Keratinocyte (primary cell): ENCODE measurements around the gene ZNF680. TPM values are rescaled to one million over a fixed set of nuclear protein-coding genes. Genes with fewer than 3 reads are reported as not detected.
A peak's percentile ranks its signal among the peaks of the same experiment; 100 is the strongest.
"Not testable (repeated sequence)": the region's sequence is repeated elsewhere in the genome, so short reads cannot be mapped to it uniquely, and the experiment has no call there.

ENCODE experiments used
- DNase-seq: peaks from one replicate; pipeline ENCODE4 v3.0.0-alpha.2; 2011; ENCODE audit warnings: low read depth, missing footprints, low spot score
- FAIRE-seq: peaks from 2 replicates; lab custom pipeline; 2011; peaks lifted over from hg19 to GRCh38; lab: Jason Lieb, UNC
- H2AFZ ChIP-seq: 2 replicates; pipeline ENCODE4 v1.6.0; 2012; ENCODE audit warnings: low read length, control low read depth, inconsistent platforms; ENCODE audit not compliant: control insufficient read depth
- H3K27ac ChIP-seq: 2 replicates; pipeline ENCODE4 v1.5.1; 2011; ENCODE audit warnings: low read length; ENCODE audit not compliant: control insufficient read depth, insufficient read depth
- H3K27me3 ChIP-seq: 3 replicates; pipeline ENCODE4 v1.6.0; 2011; ENCODE audit warnings: low read length; ENCODE audit not compliant: control insufficient read depth, insufficient read depth; ENCODE audit errors: extremely low read depth
- H3K36me3 ChIP-seq, 2 experiments: 2 replicates in 1 of 2; 3 replicates in 1 of 2; pipeline ENCODE4 v1.5.1; 2011; ENCODE audit warnings: low read length in 2 of 2, mild to moderate bottlenecking in 1 of 2; ENCODE audit not compliant: control insufficient read depth in 2 of 2, insufficient read depth in 2 of 2; ENCODE audit errors: extremely low read depth in 1 of 2
- H3K4me1 ChIP-seq: 3 replicates; pipeline ENCODE4 v1.5.1; 2011; ENCODE audit warnings: low read length; ENCODE audit not compliant: control insufficient read depth, insufficient read depth; ENCODE audit errors: extremely low read depth
- H3K4me2 ChIP-seq: 3 replicates; pipeline ENCODE4 v1.6.0; 2011; ENCODE audit warnings: low read depth, low read length; ENCODE audit not compliant: control insufficient read depth, insufficient read depth; ENCODE audit errors: extremely low read depth
- H3K4me3 ChIP-seq, 3 experiments: fragments of 200-600 bp in 1 of 3; sonication (generic) in 1 of 3; 2 replicates in 2 of 3; 3 replicates in 1 of 3; pipeline ENCODE4 v1.5.1; 2011 to 2016; ENCODE audit warnings: low read length in 3 of 3, mild to moderate bottlenecking in 3 of 3, control low read depth in 2 of 3, inconsistent platforms in 1 of 3, low read depth in 1 of 3, mixed read lengths in 1 of 3, mixed run types in 1 of 3, moderate library complexity in 1 of 3; ENCODE audit not compliant: control insufficient read depth in 2 of 3, insufficient read depth in 2 of 3; ENCODE audit errors: extremely low read depth in 1 of 3
- H3K79me2 ChIP-seq: 2 replicates; pipeline ENCODE4 v1.6.0; 2012; ENCODE audit warnings: low read length; ENCODE audit not compliant: control insufficient read depth, insufficient read depth
- H3K9ac ChIP-seq: 3 replicates; pipeline ENCODE4 v1.6.0; 2011; ENCODE audit warnings: low read length; ENCODE audit not compliant: control insufficient read depth, insufficient read depth; ENCODE audit errors: extremely low read depth
- H3K9me1 ChIP-seq: 3 replicates; pipeline ENCODE4 v1.6.0; 2011; ENCODE audit warnings: low read length; ENCODE audit not compliant: control insufficient read depth, insufficient read depth; ENCODE audit errors: extremely low read depth
- H3K9me3 ChIP-seq: 2 replicates; pipeline ENCODE4 v1.5.1; 2012; ENCODE audit warnings: low read depth, low read length; ENCODE audit not compliant: control insufficient read depth
- H4K20me1 ChIP-seq: 3 replicates; pipeline ENCODE4 v1.6.0; 2011; ENCODE audit warnings: low read length; ENCODE audit not compliant: control insufficient read depth, insufficient read depth; ENCODE audit errors: extremely low read depth
- CTCF ChIP-seq, 3 experiments: IDR thresholded peaks in 1 of 3; conservative IDR thresholded peaks in 1 of 3; optimal IDR thresholded peaks in 1 of 3; 2 replicates in 2 of 3; 3 replicates in 1 of 3; pipeline versions ENCODE3 to v1.5.1; 2011; ENCODE audit warnings: low read length in 3 of 3, mild to moderate bottlenecking in 3 of 3, moderate library complexity in 2 of 3, control low read depth in 1 of 3, inconsistent platforms in 1 of 3; ENCODE audit not compliant: insufficient read depth in 2 of 3; ENCODE audit errors: extremely low read depth in 1 of 3
- EZH2 ChIP-seq: IDR thresholded peaks from one replicate; pipeline ENCODE4 v1.6.1; 2012; ENCODE audit warnings: inconsistent platforms, mild to moderate bottlenecking, low read length, moderate library complexity
- dilution Hi-C: fragments of 300-500 bp; cut with MboI; formaldehyde crosslinking; loops from one replicate; pipeline ENCODE4 v1.7.0; 2020; ENCODE audit warnings: low sequenced_read_pairs; ENCODE audit not compliant: extremely low pct_ligation_motif_present
- polyA plus RNA-seq, 5 experiments: library from polyadenylated mRNA; depleted of rRNA in 3 of 5; stranded (reverse) in 3 of 5; stranded (forward) in 1 of 5; unstranded in 1 of 5; fragments of >200 nt; gene quantifications; 1 replicate in 1 of 5; 2 replicates in 3 of 5; 3 replicates in 1 of 5; pipeline versions ENCODE4 v1.2.1 to v1.2.3, GENCODE V29; 2011 to 2012; ENCODE audit warnings: missing spikeins in 2 of 5, low read depth in 1 of 5, low replicate concordance in 1 of 5

Gene ZNF680
- polyA plus RNA-seq, 1 donor (not counting 4 experiments of a cell fraction or from before 2014, with no cell fraction given): 4.5 TPM

DNA sequence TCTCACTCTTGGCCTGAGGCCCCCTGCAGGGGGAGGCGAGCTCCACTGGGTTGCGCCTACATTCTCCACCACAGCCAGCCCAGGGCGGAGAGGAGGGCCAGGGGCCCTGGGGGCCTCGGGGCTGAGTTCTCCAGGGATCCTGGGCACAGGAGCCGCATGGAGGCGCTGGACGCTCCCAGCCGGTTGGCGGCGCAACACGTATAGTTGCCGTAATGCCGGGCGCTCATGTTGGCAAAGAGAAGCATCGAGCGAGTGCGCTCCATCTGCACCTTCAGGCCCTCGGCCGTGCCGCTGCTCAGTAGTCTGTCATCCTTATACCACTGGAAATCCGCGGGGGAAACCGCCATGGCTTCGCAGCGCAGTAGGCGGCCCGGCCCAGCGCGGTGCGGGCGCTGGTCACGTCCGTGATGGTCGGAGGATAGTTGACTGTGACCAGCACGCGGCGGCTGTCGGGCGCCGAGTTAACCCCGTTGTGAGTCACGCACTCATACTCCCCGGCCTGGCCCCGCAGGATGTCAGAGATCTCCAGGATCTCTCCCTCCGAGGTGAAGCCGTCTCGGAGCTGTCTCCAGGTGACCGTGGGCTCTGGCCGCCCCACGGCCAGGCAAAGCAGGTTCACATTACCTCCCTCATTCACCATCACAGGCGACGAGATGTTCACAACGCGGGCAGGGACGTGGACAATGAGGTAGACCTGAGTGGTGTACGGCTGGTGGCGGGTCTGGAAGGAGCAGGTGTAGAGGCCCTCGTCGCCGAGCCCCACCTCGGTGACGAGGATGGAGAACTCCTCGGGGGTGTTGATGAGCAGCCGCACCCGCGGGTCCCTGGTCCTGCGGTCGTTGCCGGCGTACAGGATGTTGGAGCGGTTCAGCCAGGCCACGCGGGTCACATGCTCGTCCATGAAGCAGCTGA lies 6.8 kb upstream of the ZNF680 start:
- H3K4me1 ChIP-seq, FAIRE-seq, H3K9ac ChIP-seq, H3K79me2 ChIP-seq, H3K9me3 ChIP-seq, H3K27ac ChIP-seq, dilution Hi-C loops, H4K20me1 ChIP-seq, H3K36me3 ChIP-seq, DNase-seq, H3K9me1 ChIP-seq: not testable (repeated sequence)
- Histone ChIP-seq H3K27me3 (peaks cover 14% of the 10 kb centered on the region), H3K4me3 (peak overlapping the region; percentile 20 to 26 (median 25)), H3K4me2 (peak overlapping the region; percentile 48), H2AFZ (peak overlapping the region; percentile 60)
- TF ChIP-seq CTCF (optimal IDR thresholded peaks at IDR 0.05 in 1 of 3, IDR thresholded peaks at IDR 0.05 in 1 of 3, conservative IDR thresholded peaks at IDR 0.05 in 1 of 3; ENCODE audit: extremely low read depth in 1 of 3, insufficient read depth in 2 of 3, low read length in 3 of 3) (peak in 2 of 3 experiments; percentile 22 to 53), EZH2 (peak; percentile 92)

- Histone ChIP-seq H3K4me1 (peaks cover 3% of the 10 kb centered on the region), H3K27me3 (no peaks in the 10 kb centered on the region), H3K4me3 (peak overlapping the region; percentile 60 to 98 (median 93)), H3K79me2 (peaks cover 36% of the 10 kb centered on the region), H2AFZ (peak overlapping the region; percentile 100), H3K9me3 (no peaks in the 10 kb centered on the region), H3K9me1 (no peaks in the 10 kb centered on the region), H4K20me1 (no peaks in the 10 kb centered on the region), H3K36me3 (no peaks in the 10 kb centered on the region), H3K9ac (peak overlapping the region; percentile 92), H3K4me2 (peak overlapping the region; percentile 80), H3K27ac (peak overlapping the region; percentile 81)
- dilution Hi-C loops: no loop called here
- no peak for FAIRE-seq
- TF ChIP-seq CTCF (optimal IDR thresholded peaks at IDR 0.05 in 1 of 3, IDR thresholded peaks at IDR 0.05 in 1 of 3, conservative IDR thresholded peaks at IDR 0.05 in 1 of 3; ENCODE audit: extremely low read depth in 1 of 3, insufficient read depth in 2 of 3, low read length in 3 of 3): no peak
- TF ChIP-seq EZH2: no peak
- DNase-seq: no peak
Observed at GRCh38 chr7:64562256-64562625, 630 bp downstream of the ZNF680 start.
